Endodermal cell (in vitro differentiated cells): Measurements from ENCODE around the gene GRID1. TPM values are rescaled to one million over a fixed set of nuclear protein-coding genes. Genes with fewer than 3 reads are reported as not detected.

Source experiments
- DNase-seq: peaks from one replicate; pipeline ENCODE4 v3.0.0-alpha.2; 2017
- H3K27ac ChIP-seq: 2 replicates; pipeline ENCODE4 v1.5.1; 2013; ENCODE audit warnings: mild to moderate bottlenecking, low read depth, low read length, moderate library complexity
- H3K27me3 ChIP-seq: 2 replicates; pipeline ENCODE4 v1.6.1; 2013; ENCODE audit warnings: mild to moderate bottlenecking, low read length, moderate library complexity; ENCODE audit not compliant: insufficient read depth, control insufficient read depth, poor library complexity, severe bottlenecking
- H3K36me3 ChIP-seq: 2 replicates; pipeline ENCODE4 v1.7.0; 2013; ENCODE audit warnings: mild to moderate bottlenecking, low read length, moderate library complexity; ENCODE audit not compliant: control insufficient read depth, insufficient read depth
- H3K4me1 ChIP-seq: one replicate; pipeline ENCODE4 v1.7.0; 2013; ENCODE audit warnings: low read length; ENCODE audit not compliant: control insufficient read depth, insufficient read depth
- H3K4me3 ChIP-seq: 2 replicates; pipeline ENCODE4 v1.5.1; 2013; ENCODE audit warnings: mild to moderate bottlenecking, low read length, moderate library complexity
- H3K9ac ChIP-seq: 2 replicates; pipeline ENCODE4 v1.6.1; 2013; ENCODE audit warnings: mild to moderate bottlenecking, low read length, moderate library complexity; ENCODE audit not compliant: poor library complexity, severe bottlenecking; ENCODE audit errors: extremely low read depth
- H3K9me3 ChIP-seq: 2 replicates; pipeline ENCODE4 v1.6.1; 2013; ENCODE audit warnings: mild to moderate bottlenecking, low read length, moderate library complexity; ENCODE audit not compliant: control insufficient read depth
- H3K27ac Mint-ChIP-seq: 2 replicates; pipeline ENCODE4 v1.8.0; 2020; ENCODE audit warnings: mixed read lengths
- H3K27me3 Mint-ChIP-seq: 2 replicates; pipeline ENCODE4 v1.8.0; 2021; ENCODE audit warnings: mild to moderate bottlenecking, mixed read lengths; ENCODE audit not compliant: insufficient read depth
- H3K36me3 Mint-ChIP-seq: 2 replicates; pipeline ENCODE4 v1.8.0; 2020; ENCODE audit warnings: low read depth, mixed read lengths
- H3K4me1 Mint-ChIP-seq: 2 replicates; pipeline ENCODE4 v1.8.0; 2020; ENCODE audit warnings: mixed read lengths
- H3K4me3 Mint-ChIP-seq: 2 replicates; pipeline ENCODE4 v1.8.0; 2020; ENCODE audit warnings: mild to moderate bottlenecking, moderate library complexity, mixed read lengths
- H3K9me3 Mint-ChIP-seq: 2 replicates; pipeline ENCODE4 v1.8.0; 2020; ENCODE audit warnings: mild to moderate bottlenecking, mixed read lengths
- CTCF ChIP-seq: fragments of 200-600 bp; sonication (generic); conservative IDR thresholded peaks from 2 replicates; pipeline ENCODE4 v1.5.0; 2021; ENCODE audit warnings: antibody characterized with exemption, mild to moderate bottlenecking
- WGBS, 2 experiments: methylation state at CpG; one replicate each; pipeline versions ENCODE4 v1.1.5 to v1.1.7; 2013; ENCODE audit warnings: missing lambda C conversion rate in 2 of 2, mixed read lengths in 1 of 2; ENCODE audit not compliant: insufficient coverage in 1 of 2, insufficient read length in 1 of 2; 5-methylcytosine and 5-hydroxymethylcytosine counted together
- total RNA-seq, 2 donors: library from RNA; stranded (reverse); fragmentation: NEBNext Ultra II Directional in 1 of 2; extraction: Animal tissue kit (Norgen Biotek cat#: 25700) in 1 of 2; gene quantifications; 2 replicates in 1 of 2; 3 replicates in 1 of 2; pipeline ENCODE4 v1.2.1, GENCODE V29; 2021

The GRID1 gene
- total RNA-seq, 2 donors from 2014 or later, result 0.13 to 0.53 TPM

GRCh38 chr10:86160890-86161585, 205.6 kb downstream of the GRID1 start:
- 88 to 100% methylated on average over 1 to 8 of the region's 8 CpGs for WGBS, 2 experiments
- Histone ChIP-seq H3K9ac (no peak overlapping the region), H3K4me1 (peaks cover 2% of the 10 kb centered on the region), H3K27me3 (no peaks in the 10 kb centered on the region), H3K36me3 (no peaks in the 10 kb centered on the region), H3K4me3 (no peak overlapping the region), H3K27ac (no peak overlapping the region), H3K9me3 (no peaks in the 10 kb centered on the region)
- Mint-ChIP-seq H3K36me3 (no peaks in the 10 kb centered on the region), H3K4me3 (no peak overlapping the region), H3K27me3 (no peaks in the 10 kb centered on the region), H3K9me3 (no peaks in the 10 kb centered on the region), H3K27ac (no peak overlapping the region), H3K4me1 (no peaks in the 10 kb centered on the region)
- no peak for TF ChIP-seq CTCF
- no peak for DNase-seq

GRCh38 chr10:86159797-86160196, 206.8 kb downstream of the GRID1 start:
- Histone ChIP-seq H3K36me3 (no peaks in the 10 kb centered on the region), H3K4me3 (no peak overlapping the region), H3K9me3 (no peaks in the 10 kb centered on the region), H3K9ac (no peak overlapping the region), H3K27ac (no peak overlapping the region), H3K4me1 (peaks cover 2% of the 10 kb centered on the region), H3K27me3 (no peaks in the 10 kb centered on the region)
- Mint-ChIP-seq H3K27me3 (no peaks in the 10 kb centered on the region), H3K4me3 (no peak overlapping the region), H3K36me3 (no peaks in the 10 kb centered on the region), H3K9me3 (no peaks in the 10 kb centered on the region), H3K27ac (no peak overlapping the region), H3K4me1 (no peaks in the 10 kb centered on the region)
- DNase-seq, result no peak
- TF ChIP-seq CTCF, result no peak
- 91 to 94% methylated on average over 2 to 3 of the region's 3 CpGs for WGBS, 2 experiments

DNA sequence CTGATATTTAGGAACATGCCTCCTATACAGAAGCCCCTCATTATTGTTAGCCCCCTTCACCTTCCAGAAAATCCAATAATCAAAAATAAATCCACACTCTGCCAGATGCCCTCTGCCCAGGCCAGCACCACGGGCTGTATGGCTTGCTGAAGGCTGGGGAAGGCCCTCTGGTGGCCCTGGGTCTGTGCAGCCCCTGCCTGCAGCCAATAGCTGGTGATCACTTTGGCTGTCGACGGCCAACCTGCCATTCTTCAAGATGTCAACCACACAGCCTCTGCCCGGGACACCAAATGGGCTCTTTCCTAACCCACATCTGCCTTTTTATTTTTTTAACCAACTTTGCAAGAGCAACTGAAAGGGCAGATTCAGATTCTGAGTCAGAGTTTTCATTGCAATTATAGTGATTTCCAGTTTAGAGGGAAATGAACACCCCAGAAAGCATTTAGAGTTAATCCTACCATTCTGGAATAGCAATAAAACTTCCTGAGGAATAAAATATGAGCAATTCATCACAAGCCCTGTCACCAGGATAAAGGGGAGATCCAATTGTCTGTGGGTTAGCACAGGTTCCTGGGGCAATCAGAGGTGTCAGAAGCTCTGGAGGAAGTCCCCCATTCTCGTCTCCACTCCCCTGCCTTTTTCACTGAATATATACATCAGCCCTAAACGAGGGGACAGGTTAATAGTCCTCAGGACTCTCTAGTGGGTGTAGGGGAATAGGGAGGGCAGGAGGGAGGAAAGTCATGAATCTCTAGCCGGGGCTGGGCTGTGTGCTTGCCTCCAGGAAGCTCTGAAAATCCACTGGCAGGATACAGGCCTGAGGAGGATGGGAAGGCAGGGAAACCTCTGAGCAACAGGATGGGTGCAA, 211.3 kb downstream of the GRID1 start:
- no peaks in the 10 kb centered on the region for H3K9me3 ChIP-seq
- H3K27me3 ChIP-seq, result no peaks in the 10 kb centered on the region
- no peak overlapping the region for H3K4me3 Mint-ChIP-seq
- WGBS, 2 experiments, result 64 to 76% methylated on average over 5 to 7 of the region's 7 CpGs
- H3K4me3 ChIP-seq, result no peak overlapping the region
- no peaks in the 10 kb centered on the region for H3K4me1 ChIP-seq
- peaks cover 9% of the 10 kb centered on the region for H3K4me1 Mint-ChIP-seq
- no peaks in the 10 kb centered on the region for H3K36me3 Mint-ChIP-seq
- TF ChIP-seq CTCF, result peak; percentile 65
- H3K36me3 ChIP-seq, result no peaks in the 10 kb centered on the region
- no peaks in the 10 kb centered on the region for H3K9me3 Mint-ChIP-seq
- no peaks in the 10 kb centered on the region for H3K27me3 Mint-ChIP-seq
- DNase-seq, result peak; percentile 67
- H3K9ac ChIP-seq, result no peak overlapping the region
- H3K27ac ChIP-seq, result no peak overlapping the region
- no peak overlapping the region for H3K27ac Mint-ChIP-seq
